ENCODE measurements around the gene CDH2.

- TF ChIP-seq CTCF (IDR thresholded peaks at IDR 0.05) = no peak
- TF ChIP-seq POLR2A (IDR thresholded peaks at IDR 0.05) = no peak
Observed at GRCh38 chr18:28062443-28062842, 114.5 kb downstream of the CDH2 start.

Measured in lower leg skin (tissue), 3 donors.